HG03280 (cell line): ENCODE results near the gene MROH9.
"Not testable (repeated sequence)": the region's sequence is repeated elsewhere in the genome, so short reads cannot be mapped to it uniquely, and the experiment has no call there.

Experiments
- ATAC-seq: cut with Tn5 transposase; IDR thresholded peaks from one replicate; pipeline ENCODE4 v1.9.1; 2021; ENCODE audit warnings: mild to moderate bottlenecking, moderate library complexity; ENCODE audit not compliant: unreplicated experiment

Gene MROH9, protein sequence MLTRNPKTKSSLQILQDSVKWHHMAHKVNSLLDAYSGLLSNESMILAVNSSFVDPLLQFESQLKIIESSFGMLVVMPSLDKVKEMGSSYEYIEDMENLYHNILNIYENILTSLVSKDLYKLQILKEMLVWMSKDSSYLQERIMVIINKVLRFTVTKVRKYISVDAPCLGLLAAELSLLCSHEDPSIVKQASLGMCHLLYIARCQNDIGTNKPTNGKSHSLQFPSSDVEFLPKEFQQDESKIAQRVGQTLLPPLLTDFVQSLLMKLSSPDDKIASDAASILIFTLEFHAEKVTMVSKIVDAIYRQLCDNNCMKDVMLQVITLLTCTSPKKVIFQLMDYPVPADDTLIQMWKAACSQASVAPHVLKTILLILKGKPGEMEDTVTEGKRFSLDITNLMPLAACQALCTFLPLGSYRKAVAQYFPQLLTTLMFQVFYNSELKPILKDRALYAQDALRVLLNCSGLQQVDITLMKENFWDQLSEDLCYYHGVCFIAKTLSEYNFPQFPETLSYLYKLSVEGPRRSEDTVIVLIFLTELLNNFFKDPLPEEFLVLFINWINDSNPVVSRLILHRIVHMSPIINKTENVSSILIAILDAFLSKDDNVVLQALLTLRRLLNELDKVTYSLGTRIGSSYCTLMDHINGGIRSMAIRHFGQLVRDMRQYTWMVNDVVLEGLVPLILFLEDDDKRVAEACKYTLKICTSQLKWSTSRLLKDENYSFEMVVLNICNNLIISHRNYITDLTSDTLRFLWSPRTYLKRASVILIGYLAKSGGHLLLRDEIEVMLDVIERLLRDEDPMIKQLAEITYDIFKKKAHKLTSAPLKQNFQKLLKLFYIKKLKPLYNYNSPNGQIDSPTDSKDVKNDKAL

DNA sequence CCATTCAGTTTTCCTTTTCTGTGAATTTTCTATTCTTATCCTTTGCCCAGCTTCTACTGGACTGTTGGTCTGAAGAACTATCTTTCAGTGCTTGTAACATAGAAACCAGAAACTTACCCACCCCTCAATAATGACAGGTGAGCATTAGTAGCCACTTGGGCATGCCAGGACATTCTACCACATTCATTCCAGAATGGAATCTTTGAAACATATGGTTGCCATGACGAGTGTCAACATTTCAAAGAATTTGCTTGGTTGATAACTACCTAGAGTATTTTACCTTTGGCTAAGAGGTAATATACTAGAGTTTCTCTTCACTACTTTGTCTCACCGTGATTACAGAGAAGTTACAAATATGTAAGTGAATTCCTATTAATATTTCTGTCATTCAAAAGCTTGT lies at the start of gene MROH9:
Gene MROH9 (plus strand): TSS at position 304 of the 400 bp plus-strand sequence. CDS start 10,023 bp downstream, outside the sequence.
- no peak for ATAC-seq

DNA sequence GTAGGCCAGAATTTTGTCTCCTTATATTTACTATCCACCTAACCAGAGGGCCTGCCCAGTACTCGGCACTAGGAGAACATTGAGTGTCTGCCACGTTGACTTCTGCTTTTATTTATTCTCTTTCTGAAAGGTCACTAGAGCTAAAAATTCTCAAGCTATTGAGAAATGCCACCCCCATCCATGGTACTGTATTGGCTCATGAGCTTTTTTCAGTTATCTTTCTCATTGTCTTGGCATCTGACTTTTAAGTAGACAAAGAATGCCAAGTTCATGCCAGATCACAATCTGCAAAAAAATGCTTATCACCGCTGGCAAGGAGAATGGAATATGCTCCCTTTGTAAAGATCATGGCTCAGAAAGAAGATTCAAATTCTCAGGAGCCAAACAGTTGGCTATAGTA lies 49.8 kb upstream of the MROH9 start:
- ATAC-seq = no peak

DNA sequence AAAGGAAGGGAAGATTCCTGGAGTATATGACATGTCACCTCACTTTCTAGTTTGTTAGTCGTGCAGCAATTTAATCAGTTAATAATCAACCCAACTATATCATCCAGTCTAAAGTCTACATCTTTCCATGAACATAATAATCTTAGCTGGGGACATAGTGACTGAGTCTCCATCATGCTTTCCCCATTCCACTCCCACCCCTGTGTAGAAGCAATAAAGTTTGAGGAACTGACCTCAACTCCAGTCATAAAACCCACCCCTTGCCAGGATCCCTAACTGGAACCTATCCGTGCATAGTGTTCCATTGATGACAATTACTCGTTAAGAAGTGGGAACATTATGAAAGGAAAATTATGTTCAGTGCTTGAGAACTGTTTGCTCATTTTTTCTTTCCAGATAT lies 48.9 kb upstream of the MROH9 start:
- no peak for ATAC-seq

DNA sequence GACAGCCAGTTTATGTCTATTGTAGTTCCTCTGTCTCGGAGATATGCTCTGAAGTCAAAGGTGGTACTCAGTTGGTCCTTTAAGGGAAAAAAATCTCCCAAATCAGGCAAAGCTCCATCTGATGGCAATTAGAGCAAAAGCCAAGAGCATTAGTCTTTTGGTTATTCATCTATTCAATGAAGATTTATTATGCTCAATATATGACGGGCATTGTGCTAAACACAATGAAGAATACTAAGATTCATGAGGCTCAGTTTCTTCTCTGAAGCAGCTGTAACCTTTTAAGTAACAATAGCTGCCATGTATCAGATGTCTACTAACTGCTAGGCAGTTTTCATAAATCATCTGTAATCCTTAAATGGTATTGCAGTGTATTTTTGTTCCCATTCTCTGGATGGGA lies 47.6 kb upstream of the MROH9 start:
- ATAC-seq = no peak

DNA sequence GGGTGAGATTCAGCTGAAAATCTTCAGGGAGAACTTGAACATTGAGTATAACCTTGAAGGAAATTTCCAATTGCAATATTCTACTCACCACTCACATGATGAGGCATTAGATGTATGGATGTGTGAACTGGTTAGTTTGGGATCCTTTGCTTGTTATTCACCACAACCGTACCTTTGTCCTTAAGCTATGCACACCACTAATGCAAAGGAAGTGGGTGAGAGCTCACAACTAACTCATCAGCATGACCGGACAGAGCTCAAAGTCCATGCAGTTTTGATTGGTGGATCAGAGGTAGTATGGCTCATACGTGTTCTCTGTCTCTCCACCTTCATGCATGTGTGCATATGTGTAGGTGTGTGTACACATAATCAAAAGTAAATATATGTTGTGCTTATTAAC lies 43.5 kb upstream of the MROH9 start:
- no peak for ATAC-seq

DNA sequence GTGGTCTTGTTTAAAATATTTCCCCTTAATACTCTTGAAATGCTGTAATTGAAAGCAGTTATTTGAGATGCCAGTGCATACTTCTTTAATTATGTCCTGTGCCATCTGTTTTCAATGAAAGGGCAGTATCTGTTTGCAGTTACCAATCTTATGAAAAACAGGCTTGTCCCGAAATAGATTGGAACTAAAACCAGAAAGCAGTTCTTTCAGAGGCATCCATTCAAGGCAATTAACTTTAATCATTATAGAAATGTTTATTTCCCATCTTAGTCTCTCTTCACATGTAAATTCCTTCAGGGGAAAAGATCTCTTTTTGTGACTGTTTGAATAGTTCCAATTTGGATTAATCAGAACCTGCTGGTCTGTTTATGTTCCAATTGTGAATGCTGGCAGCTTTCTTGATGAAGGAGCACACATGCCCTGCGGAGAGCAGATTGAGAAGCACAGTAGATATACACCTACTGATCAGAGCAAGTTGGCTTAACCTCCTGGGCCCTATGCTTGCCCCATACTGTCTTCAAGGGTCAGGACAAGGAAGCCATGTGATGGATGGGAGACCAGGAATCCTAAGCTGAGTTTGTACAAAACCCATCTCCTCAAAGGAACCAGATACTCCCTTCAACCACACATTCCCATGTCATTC lies 41.6 kb upstream of the MROH9 start:
- no peak for ATAC-seq

DNA sequence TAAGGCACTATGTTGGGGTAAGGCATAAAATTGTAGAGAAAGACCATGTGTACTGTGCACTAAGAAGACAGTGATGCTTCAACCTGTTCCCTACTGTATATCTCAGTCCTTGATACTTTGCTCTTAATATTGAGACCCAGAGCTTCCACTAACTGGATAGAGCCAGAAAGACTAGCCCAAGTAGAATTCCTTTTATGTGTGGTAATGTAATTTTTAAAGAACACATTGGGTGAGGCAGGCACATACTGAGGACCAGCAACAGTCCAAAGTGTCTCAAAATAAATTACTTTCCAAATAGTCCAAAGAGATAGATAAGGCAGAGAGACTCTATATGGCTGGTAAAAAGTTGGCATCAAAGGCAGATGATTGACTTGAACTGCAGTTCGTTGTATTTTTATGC lies 31.4 kb upstream of the MROH9 start:
- ATAC-seq = no peak

DNA sequence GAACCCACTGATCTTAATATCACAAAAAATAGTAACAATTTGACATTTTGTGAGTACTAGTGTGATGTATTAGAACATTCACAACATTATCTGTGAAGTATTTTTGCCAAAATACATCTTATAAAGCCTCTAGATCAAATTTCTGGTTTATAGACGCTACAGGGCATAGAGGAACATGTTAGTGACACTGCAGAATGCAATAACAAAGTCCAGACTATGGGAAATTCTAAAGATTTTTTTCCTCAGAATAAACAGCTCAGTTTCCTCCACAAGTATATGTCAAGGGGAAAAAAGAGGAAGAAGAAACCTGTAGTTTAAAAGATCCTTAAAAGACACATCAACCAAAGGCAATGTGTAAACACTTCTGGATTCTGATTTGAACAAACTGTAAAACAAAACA lies 26.4 kb upstream of the MROH9 start:
- ATAC-seq = no peak

DNA sequence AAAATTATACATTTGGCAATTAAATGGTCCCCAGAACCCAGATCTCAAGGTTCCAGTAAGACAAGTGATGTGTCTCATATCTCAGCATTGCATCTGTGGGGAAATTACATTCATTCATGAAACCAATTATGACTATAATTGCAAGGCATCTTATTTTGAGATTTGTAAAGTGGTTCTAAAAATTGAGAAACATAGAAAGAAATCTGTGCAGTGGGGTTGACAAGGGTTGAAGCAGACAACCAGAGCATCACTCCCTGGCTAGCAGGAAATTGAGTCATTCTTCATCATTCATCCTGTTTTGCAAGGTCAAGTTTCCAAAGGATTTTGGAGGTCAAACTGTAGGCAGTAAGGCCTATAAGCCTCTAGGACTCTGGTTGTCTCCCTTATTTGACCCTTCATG lies 25.1 kb upstream of the MROH9 start:
- ATAC-seq = no peak

DNA sequence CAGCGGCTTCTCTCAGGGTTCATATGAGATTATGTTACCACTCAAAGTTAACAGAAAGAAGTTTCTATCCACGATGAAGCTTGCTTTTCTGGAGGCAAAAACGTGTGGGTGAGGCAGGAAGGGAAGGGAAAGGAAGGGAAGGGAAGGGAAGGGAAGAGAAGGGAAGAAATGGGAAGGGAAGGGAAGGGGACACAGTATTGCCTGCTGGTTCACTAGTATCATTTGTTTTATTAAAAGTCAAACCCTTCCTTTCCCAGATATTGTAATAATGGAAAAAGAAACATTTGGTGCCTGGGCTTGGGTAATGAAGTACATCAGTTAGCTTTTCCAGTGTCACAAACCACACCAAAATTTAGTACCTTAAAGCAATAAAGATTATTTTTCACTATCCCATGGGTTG lies 18.0 kb upstream of the MROH9 start:
- no peak for ATAC-seq

DNA sequence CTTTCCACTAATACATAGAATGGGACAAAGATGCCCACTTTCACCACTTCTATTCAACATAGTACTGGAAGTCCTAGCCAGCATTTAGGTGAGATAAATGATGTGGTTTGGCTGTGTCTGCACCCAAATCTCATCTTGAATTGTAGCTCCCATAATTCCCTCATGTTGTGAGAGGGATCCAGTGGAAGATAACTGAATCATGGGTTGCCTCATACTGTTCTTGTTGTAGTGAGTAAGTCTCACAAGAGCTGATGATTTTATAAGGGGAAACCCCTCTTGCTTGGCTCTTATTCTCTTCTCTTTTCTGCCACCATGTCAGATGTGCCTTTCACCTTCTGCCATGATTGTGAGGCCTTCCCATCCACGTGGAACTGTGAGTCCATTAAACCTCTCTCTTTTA lies 10.7 kb upstream of the MROH9 start:
- not testable (repeated sequence) for ATAC-seq

DNA sequence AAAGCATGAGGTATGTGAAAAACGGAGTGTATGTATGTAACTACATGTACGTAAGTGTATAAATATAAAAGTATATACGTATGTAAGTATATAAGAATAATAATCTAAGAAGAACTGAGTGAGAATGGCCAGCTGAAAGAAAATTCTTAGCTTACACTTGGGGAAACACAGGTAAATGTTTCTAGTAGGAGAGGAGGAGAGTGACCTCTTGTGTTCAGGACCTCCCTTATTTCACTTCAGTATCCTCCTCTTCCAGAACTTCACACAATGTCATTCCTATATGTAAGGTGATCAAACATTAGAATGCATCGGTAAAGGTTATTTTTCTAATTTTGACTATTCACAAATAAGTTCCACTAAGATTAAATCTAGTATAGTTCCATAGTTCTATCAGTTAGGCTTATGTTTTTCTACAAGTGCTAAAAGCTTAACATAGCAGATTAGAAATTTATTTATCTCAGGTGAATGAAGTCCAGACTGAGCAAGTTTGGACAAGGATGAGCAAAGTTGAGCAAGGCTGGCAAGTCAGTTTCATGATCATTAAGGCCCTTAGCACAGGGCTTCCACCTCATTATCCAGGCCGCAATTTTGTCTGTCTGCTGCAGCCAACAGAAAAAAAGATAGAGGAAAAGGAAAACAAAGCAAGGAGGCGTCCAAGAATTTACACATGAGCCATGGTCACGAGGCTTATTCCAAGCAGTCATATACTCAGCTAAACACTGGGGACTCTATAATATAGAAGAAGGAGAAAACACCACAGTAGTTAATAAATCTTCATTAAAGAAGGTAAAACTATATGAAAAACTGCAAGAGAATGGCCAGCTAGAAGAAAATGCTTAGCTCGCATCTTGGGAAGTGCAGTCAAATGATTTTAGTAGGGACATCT lies 7.1 kb upstream of the MROH9 start:
- no peak for ATAC-seq

DNA sequence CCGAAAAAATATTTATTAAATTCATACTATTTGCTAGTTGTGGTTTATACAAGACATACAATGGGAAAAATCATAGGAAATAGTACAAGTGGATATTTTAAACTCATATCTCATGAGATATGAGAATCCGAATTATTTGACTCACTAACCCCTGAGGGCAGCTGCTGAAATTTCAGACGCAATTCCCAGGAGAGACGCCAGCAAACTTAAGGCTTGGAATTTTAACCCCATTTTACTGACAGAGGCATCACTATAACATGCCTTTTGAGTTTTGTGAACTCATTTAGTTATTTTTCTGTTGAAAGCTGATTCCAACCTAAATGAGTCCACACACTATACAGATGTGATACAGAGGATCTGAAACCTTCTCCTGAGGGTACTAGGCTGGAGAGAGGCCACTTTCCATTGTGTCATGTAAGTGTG lies 5.9 kb upstream of the MROH9 start:
- ATAC-seq = no peak

DNA sequence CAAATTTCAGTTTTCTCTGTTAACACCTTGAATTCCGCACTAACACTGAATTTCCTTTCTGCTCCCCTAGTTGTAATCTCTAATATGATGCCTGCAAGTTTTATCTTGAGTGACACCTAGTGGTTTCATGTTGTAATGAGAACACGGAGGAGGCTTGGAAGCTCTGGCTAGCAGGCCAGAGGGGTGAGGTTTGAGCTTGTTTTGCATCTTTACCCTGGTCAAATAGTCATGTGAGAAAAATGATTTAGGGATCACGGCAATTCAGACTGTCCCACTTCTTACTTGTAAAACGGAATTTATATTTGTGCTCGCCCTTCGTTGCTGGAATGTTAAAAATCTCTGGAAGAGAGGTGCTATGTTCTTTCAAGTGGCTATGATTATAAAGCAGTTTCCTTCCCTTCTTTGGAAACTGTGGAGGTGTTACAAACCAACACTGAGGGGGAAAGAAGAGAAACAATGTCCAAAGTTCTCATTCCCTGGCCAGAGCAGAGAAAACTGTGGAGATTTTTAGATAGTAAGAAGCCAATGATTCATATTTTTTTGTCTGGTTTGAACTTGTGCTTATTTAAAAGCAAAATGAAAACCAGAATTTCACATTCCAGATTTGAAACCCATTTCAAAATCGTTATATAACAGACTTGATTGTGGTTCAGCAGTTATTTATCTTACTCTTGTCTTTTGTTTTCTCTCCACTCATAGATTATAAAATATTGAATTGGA lies 5.3 kb upstream of the MROH9 start:
- peak; percentile 81 for ATAC-seq

DNA sequence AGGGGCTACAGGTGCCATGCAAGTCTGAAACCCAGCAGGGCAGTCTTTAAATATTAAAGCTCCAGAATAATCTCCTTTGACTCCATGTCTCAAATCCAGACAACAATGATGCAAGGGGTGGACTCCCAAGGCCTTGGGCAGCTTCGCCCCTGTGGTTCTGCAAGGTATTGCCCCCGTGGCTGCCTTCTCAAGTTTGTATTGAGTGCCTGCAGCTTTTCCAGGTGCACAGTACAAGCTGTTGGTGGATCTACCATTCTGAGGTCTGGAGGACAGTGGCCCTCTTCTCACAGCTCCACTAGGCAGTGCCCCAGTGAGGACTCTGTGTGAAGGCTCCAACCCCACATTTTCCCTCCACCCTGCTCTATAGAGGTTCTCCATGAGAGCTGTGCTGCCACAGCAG lies 3.7 kb upstream of the MROH9 start:
- peak; percentile 6 for ATAC-seq

DNA sequence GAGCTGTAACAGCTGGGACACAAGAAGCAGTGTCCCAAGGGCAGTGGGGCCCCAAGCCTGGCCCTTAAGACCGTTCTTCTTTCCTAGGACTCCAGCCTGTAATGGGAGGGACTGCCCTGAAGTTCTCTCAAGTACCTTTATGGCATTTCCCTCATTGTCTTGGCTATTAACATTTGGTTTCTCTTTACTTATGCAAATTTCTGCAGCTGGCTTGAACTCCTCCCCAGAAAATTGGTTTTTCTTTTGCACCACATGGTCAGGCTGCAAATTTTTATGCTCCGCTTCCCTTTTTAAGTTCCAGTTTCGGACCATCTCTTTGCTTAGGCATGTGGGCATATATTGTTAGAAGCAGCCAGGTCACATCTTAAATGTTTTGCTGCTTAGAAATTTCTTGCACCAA lies 3.1 kb upstream of the MROH9 start:
- ATAC-seq = peak; percentile 75

DNA sequence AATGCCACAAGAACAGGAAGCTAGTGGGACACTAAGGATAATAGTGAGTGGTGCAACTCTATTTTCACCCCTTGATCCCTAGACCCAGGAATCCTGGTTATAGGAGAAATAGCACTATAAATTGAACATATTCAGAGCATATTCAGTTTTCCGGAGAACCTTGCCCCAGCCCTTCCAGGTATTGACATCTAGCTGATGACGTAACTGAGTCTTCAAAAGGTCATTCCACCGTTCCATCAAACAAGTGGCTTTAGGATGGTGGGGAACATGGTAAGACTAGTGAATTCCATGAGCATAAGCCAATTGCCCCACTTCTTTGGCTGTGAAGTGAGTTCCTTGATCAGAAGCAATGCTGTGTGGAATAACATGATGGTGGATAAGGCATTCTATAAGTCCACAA lies 2.9 kb downstream of the MROH9 start:
- ATAC-seq = no peak

DNA sequence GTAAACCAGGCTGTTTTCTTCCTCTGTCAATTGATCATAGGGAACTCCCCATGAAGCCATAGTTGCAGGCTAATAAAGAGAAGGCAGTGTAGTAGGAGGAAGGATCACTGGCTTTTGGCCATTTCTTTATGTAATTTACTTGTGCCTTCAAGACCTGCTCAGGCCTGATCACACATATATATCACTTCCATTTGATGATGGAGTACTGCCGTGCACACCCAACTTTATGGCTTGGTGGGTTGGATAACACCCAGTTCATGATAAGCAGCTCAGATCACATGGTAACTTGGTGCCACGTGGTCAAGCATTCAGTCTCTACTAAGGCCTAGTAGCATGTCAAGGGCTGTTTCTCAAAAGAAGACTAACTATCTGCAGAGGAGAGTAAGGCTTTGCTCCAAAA lies 4.1 kb downstream of the MROH9 start:
- ATAC-seq = no peak

DNA sequence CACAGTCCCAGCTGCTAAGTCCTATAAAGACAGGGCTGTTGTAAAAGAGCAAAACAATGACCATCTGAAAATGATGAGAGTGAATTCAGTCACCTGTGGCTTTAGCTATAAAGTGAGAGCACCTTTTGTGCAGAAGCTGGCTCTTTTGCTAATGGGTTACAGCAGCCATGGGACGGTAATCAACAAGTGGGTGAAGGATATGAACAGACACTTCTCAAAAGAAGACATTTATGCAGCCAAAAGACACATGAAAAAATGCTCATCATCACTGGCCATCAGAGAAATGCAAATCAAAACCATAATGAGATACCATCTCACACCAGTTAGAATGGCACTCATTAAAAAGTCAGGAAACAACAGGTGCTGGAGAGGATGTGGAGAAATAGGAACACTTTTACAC lies 16.4 kb downstream of the MROH9 start:
- not testable (repeated sequence) for ATAC-seq

DNA sequence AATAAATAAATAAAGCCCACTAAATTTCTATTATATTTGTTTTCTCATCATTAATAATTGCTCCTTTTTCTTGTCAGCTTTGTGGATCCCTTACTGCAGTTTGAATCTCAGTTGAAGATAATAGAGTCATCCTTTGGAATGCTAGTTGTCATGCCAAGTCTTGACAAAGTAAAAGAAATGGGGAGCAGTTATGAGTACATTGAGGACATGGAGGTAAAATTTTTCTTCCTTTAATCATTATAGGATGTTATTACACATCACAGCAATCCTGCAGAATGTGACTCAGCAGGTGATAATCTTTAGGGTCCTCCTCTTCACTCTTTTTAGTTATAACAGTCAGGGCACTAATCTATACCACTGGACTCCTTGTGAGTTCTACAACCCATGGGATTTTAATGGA lies 24.1 kb downstream of the MROH9 start:
- ATAC-seq = no peak
